ENCODE data around the gene WIPF2. TPM values are rescaled to one million over a fixed set of nuclear protein-coding genes. Genes with fewer than 3 reads are reported as not detected.

Gene WIPF2
- total and polyA plus RNA-seq, 2 donors (not counting 3 experiments of a cell fraction or from before 2014, with no cell fraction given): 8.4 to 30.4 TPM

DNA sequence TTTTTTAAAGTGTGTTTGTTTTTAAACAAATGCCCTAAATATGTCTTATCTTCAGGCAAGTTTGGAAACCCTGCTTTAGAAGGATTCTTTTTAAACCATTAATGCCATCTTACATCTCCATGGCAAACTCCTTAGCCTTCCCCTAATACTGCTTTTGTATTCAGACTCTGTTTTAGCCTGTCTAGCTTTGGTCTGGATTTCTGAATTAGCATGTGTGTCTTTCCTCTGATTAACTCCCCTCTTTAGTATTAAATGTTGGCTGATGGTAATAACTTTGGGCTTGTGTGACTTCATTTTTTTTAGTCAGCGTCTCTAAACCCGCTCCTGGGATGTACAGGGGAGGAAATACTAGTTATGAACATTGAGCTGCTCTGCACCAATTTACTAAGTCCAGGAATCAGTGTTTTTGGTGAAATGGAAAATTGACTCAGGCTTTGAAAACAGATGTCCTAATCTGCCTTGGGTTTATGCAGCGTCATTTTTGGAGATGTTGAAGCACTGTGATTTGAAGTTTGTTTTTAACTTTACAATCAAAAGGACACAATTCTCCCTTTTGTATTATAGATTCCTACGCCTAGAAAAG lies 22.2 kb downstream of the WIPF2 start:
- FAIRE-seq: no peak
- TF ChIP-seq GATA2 (IDR thresholded peaks at IDR 0.05; ENCODE audit: insufficient read depth, insufficient read length, low read depth, low read length) (no peak), MYC (IDR thresholded peaks at IDR 0.05; ENCODE audit: low read depth, low read length) (no peak), FOS (IDR thresholded peaks at IDR 0.05; ENCODE audit: borderline replicate concordance, insufficient read depth, low read length) (no peak), POLR2AphosphoS5 (IDR thresholded peaks at IDR 0.05; ENCODE audit: insufficient read depth, low read depth, low read length) (no peak), POLR2A (IDR thresholded peaks at IDR 0.05; ENCODE audit: low read depth, low read length) (no peak), JUN (IDR thresholded peaks at IDR 0.05; ENCODE audit: borderline replicate concordance, insufficient read depth, insufficient read length, low read depth) (no peak), EZH2 (IDR thresholded peaks at IDR 0.05; ENCODE audit: borderline replicate concordance, low read depth, low read length, severe bottlenecking) (no peak)
- TF ChIP-seq, protein P1, sequence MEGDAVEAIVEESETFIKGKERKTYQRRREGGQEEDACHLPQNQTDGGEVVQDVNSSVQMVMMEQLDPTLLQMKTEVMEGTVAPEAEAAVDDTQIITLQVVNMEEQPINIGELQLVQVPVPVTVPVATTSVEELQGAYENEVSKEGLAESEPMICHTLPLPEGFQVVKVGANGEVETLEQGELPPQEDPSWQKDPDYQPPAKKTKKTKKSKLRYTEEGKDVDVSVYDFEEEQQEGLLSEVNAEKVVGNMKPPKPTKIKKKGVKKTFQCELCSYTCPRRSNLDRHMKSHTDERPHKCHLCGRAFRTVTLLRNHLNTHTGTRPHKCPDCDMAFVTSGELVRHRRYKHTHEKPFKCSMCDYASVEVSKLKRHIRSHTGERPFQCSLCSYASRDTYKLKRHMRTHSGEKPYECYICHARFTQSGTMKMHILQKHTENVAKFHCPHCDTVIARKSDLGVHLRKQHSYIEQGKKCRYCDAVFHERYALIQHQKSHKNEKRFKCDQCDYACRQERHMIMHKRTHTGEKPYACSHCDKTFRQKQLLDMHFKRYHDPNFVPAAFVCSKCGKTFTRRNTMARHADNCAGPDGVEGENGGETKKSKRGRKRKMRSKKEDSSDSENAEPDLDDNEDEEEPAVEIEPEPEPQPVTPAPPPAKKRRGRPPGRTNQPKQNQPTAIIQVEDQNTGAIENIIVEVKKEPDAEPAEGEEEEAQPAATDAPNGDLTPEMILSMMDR (IDR thresholded peaks at IDR 0.05; ENCODE audit: extremely low read depth in 1 of 2, insufficient read depth in 1 of 2, low read depth in 1 of 2, low read length in 2 of 2): no peak
- TF ChIP-seq, protein P2, sequence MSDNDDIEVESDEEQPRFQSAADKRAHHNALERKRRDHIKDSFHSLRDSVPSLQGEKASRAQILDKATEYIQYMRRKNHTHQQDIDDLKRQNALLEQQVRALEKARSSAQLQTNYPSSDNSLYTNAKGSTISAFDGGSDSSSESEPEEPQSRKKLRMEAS (IDR thresholded peaks at IDR 0.05; ENCODE audit: insufficient read depth, insufficient read length): no peak
- dilution Hi-C loops (cut with MboI; ENCODE audit: extremely low pct_ligation_motif_present, low sequenced_read_pairs) (no loop called here), intact Hi-C loops (cut with micrococcal nuclease) (no loop called here)
- no peak for DNase-seq (ENCODE audit: low read depth, low spot score)
- Histone ChIP-seq H3K79me2 (ENCODE audit: control insufficient read depth, insufficient read depth, low read length) (peaks cover 56% of the 10 kb centered on the region), H3K9me1 (replicated peaks; ENCODE audit: control insufficient read depth, extremely low read depth, insufficient read depth, low read length) (no peaks in the 10 kb centered on the region), H3K9ac (replicated peaks; ENCODE audit: extremely low read depth, insufficient read depth, low read length) (no peak overlapping the region), H3K36me3 (ENCODE audit: control insufficient read depth in 2 of 2, extremely low read depth in 1 of 2, insufficient read depth in 2 of 2, low read length in 2 of 2) (no peaks in the 10 kb centered on the region), H3K4me2 (ENCODE audit: insufficient read depth, low read length) (no peak overlapping the region), H3K27me3 (ENCODE audit: control insufficient read depth in 2 of 2, insufficient read depth in 2 of 2, low read length in 2 of 2) (no peaks in the 10 kb centered on the region), H3K4me1 (ENCODE audit: control insufficient read depth, extremely low read depth, insufficient read depth, low read length) (no peaks in the 10 kb centered on the region), H4K20me1 (replicated peaks; ENCODE audit: control insufficient read depth, extremely low read depth, insufficient read depth, low read length) (no peaks in the 10 kb centered on the region), H3K27ac (ENCODE audit: insufficient read depth, low read depth, low read length) (no peak overlapping the region), H3K9me3 (replicated peaks; ENCODE audit: control insufficient read depth, insufficient read depth, low read length) (no peaks in the 10 kb centered on the region), H2AFZ (ENCODE audit: low read depth, low read length) (no peak overlapping the region), H3K4me3 (replicated peaks in 1 of 3; ENCODE audit: insufficient read depth in 1 of 3, low read depth in 1 of 3, low read length in 3 of 3) (no peak overlapping the region)
- ChIA-PET CTCF (interaction anchor here (1.1 to 2.2 kb wide), 3 partner anchors 9 to 23 kb away, joined by 3 to 6 read pairs (median 5); partner anchors contain the start of gene WIPF2), POLR2A (interaction anchor here (0.7 kb wide), 1 partner anchor 16 kb away, joined by 3 read pairs; no protein-coding TSS in a partner anchor)
- no TSS peak for BruUV-seq (replicated peaks)

All from endothelial cell of umbilical vein (primary cell).